Fibroblast of lung (primary cell): ENCODE results near the gene MMP20. TPM values are rescaled to one million over a fixed set of nuclear protein-coding genes. Genes with fewer than 3 reads are reported as not detected.

ENCODE experiments used
- DNase-seq, 2 donors: peaks; one replicate each; pipeline versions ENCODE4 v3.0.0 to v3.0.0-alpha.2; 2010; ENCODE audit warnings: low read depth in 2 of 2
- H2AFZ ChIP-seq: 2 replicates; pipeline ENCODE4 v1.5.1; 2012; ENCODE audit warnings: low read length, control low read depth, inconsistent platforms
- H3K27ac ChIP-seq: 2 replicates; pipeline ENCODE4 v1.5.1; 2011; ENCODE audit warnings: low read length, control low read depth; ENCODE audit not compliant: insufficient read depth
- H3K27me3 ChIP-seq: 2 replicates; pipeline ENCODE4 v1.5.1; 2011; ENCODE audit warnings: mild to moderate bottlenecking, low read length; ENCODE audit not compliant: control insufficient read depth, insufficient read depth
- H3K36me3 ChIP-seq: 2 replicates; pipeline ENCODE4 v1.5.1; 2011; ENCODE audit warnings: low read length; ENCODE audit not compliant: control insufficient read depth, insufficient read depth
- H3K4me1 ChIP-seq: 2 replicates; pipeline ENCODE4 v1.5.1; 2011; ENCODE audit warnings: low read length; ENCODE audit not compliant: control insufficient read depth, insufficient read depth; ENCODE audit errors: extremely low read depth
- H3K4me2 ChIP-seq: 2 replicates; pipeline ENCODE4 v1.5.1; 2011; ENCODE audit warnings: low read length, control low read depth; ENCODE audit not compliant: insufficient read depth; ENCODE audit errors: extremely low read depth
- H3K4me3 ChIP-seq, 4 experiments: fragments of 200-600 bp in 1 of 4; sonication (generic) in 1 of 4; replicated peaks in 1 of 4; 2 replicates each; pipeline ENCODE4 v1.5.1; 2011 to 2016; ENCODE audit warnings: low read length in 4 of 4, low read depth in 3 of 4, mild to moderate bottlenecking in 3 of 4, control low read depth in 2 of 4, inconsistent platforms in 1 of 4, mixed read lengths in 1 of 4; ENCODE audit not compliant: insufficient read depth in 1 of 4; ENCODE audit errors: control extremely low read depth in 1 of 4
- H3K79me2 ChIP-seq: 2 replicates; pipeline ENCODE4 v1.5.1; 2012; ENCODE audit warnings: mild to moderate bottlenecking, low read length, inconsistent platforms; ENCODE audit not compliant: control insufficient read depth, insufficient read depth
- H3K9ac ChIP-seq: 2 replicates; pipeline ENCODE4 v1.5.1; 2011; ENCODE audit warnings: mild to moderate bottlenecking, low read length, control low read depth; ENCODE audit not compliant: insufficient read depth
- H3K9me3 ChIP-seq: 2 replicates; pipeline ENCODE4 v1.5.1; 2012; ENCODE audit warnings: low read depth, low read length; ENCODE audit not compliant: control insufficient read depth, insufficient read depth
- H4K20me1 ChIP-seq: 2 replicates; pipeline ENCODE4 v1.5.1; 2011; ENCODE audit warnings: low read length; ENCODE audit not compliant: control insufficient read depth, insufficient read depth; ENCODE audit errors: extremely low read depth
- EZH2 ChIP-seq: IDR thresholded peaks from 2 replicates; pipeline ENCODE4 v1.5.1; 2012; ENCODE audit warnings: low read length, control low read depth, mild to moderate bottlenecking; ENCODE audit errors: missing control alignments
- polyA minus RNA-seq: library from RNA; depleted of rRNA, polyadenylated mRNA; stranded (reverse); fragments of >200 nt; gene quantifications from 2 replicates; pipeline ENCODE4 v1.2.3, GENCODE V29; 2011; ENCODE audit warnings: low replicate concordance
- polyA plus RNA-seq, 2 donors: library from polyadenylated mRNA; depleted of rRNA in 1 of 2; stranded (reverse) in 1 of 2; unstranded in 1 of 2; fragments of >200 nt; gene quantifications; 2 replicates each; pipeline ENCODE4 v1.2.1, GENCODE V29; 2011 to 2012; ENCODE audit warnings: missing spikeins in 1 of 2
- total RNA-seq: library from RNA; depleted of rRNA; stranded (reverse); fragments of >200 nt; gene quantifications from 2 replicates; pipeline ENCODE4 v1.2.1, GENCODE V29; 2014
- TF ChIP-seq, protein P1 (sequence below), 2 donors: IDR thresholded peaks in 1 of 2; conservative IDR thresholded peaks in 1 of 2; 1 replicate in 1 of 2; 2 replicates in 1 of 2; pipeline ENCODE4 v1.5.1; 2011 to 2012; ENCODE audit warnings: low read length in 2 of 2, control low read depth in 1 of 2, inconsistent platforms in 1 of 2, low read depth in 1 of 2, mild to moderate bottlenecking in 1 of 2

MMP20 gene, protein sequence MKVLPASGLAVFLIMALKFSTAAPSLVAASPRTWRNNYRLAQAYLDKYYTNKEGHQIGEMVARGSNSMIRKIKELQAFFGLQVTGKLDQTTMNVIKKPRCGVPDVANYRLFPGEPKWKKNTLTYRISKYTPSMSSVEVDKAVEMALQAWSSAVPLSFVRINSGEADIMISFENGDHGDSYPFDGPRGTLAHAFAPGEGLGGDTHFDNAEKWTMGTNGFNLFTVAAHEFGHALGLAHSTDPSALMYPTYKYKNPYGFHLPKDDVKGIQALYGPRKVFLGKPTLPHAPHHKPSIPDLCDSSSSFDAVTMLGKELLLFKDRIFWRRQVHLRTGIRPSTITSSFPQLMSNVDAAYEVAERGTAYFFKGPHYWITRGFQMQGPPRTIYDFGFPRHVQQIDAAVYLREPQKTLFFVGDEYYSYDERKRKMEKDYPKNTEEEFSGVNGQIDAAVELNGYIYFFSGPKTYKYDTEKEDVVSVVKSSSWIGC
- total RNA-seq (not detected in 2 replicates), polyA plus RNA-seq (not detected in 2 replicates), polyA minus RNA-seq (not detected in 2 replicates)
- not detected in 2 replicates for polyA plus RNA-seq (2012)

DNA sequence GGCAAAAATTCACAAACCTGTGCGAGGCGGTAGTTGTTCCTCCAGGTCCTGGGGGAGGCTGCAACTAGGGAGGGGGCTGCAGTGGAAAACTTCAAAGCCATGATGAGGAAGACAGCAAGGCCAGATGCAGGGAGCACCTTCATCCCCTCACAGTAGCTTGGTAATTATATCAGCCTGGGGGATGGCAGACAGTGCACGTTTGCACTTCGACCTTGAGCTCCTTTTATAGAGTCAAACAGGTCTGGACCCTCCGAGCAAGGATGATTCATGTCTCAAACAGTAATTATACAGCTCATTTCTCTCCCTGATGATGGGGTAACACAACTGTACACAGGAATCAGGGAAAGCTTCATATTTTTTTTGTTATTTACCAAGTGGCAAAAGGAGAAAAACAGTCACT lies at the start of gene MMP20:
Gene MMP20 (minus strand): TSS at position 156 of the 400 bp plus-strand sequence. CDS start 13 bp downstream, at position 143.
- Histone ChIP-seq H3K4me1 (no peaks in the 10 kb centered on the region), H3K9me3 (no peaks in the 10 kb centered on the region), H3K27me3 (no peaks in the 10 kb centered on the region), H2AFZ (no peak within 1 kb of the TSS), H4K20me1 (no peaks in the 10 kb centered on the region), H3K36me3 (no peaks in the 10 kb centered on the region), H3K27ac (no peak within 1 kb of the TSS), H3K4me3 (no peak within 1 kb of the TSS), H3K9ac (no peak within 1 kb of the TSS), H3K79me2 (no peaks in the 10 kb centered on the region), H3K4me2 (no peak within 1 kb of the TSS)
- no peak for DNase-seq
- no peak for TF ChIP-seq EZH2
- TF ChIP-seq, protein P1, sequence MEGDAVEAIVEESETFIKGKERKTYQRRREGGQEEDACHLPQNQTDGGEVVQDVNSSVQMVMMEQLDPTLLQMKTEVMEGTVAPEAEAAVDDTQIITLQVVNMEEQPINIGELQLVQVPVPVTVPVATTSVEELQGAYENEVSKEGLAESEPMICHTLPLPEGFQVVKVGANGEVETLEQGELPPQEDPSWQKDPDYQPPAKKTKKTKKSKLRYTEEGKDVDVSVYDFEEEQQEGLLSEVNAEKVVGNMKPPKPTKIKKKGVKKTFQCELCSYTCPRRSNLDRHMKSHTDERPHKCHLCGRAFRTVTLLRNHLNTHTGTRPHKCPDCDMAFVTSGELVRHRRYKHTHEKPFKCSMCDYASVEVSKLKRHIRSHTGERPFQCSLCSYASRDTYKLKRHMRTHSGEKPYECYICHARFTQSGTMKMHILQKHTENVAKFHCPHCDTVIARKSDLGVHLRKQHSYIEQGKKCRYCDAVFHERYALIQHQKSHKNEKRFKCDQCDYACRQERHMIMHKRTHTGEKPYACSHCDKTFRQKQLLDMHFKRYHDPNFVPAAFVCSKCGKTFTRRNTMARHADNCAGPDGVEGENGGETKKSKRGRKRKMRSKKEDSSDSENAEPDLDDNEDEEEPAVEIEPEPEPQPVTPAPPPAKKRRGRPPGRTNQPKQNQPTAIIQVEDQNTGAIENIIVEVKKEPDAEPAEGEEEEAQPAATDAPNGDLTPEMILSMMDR (conservative IDR thresholded peaks at IDR 0.05 in 1 of 2, IDR thresholded peaks at IDR 0.05 in 1 of 2; ENCODE audit: low read depth in 1 of 2, low read length in 2 of 2) = no peak

DNA sequence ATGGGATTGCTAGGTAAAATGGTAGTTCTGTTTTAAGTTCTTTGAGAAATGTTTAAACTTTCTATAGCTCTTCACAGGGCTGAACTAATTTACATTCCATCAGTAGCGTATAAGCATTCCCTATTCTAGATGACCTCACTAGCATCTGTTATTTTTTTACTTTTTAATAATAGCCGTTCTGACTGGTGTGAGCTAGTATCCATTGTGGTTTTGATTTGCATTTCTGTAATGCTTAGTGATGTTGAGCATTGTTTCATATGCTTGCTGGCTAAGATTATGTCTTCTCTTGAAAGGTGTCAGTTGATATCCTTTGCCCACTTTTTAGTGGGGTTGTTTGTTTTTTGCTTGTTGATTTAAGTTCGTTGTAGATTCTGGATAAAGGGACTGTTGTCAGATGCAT lies 44.5 kb upstream of the MMP20 start:
- peak in 1 of 2 donors; percentile 55 for DNase-seq
- Histone ChIP-seq H3K27me3 (no peaks in the 10 kb centered on the region), H4K20me1 (no peaks in the 10 kb centered on the region), H3K4me2 (no peak overlapping the region), H2AFZ (no peak overlapping the region), H3K4me3 (no peak overlapping the region), H3K9ac (no peak overlapping the region), H3K9me3 (no peaks in the 10 kb centered on the region), H3K79me2 (no peaks in the 10 kb centered on the region), H3K36me3 (no peaks in the 10 kb centered on the region), H3K27ac (no peak overlapping the region), H3K4me1 (no peaks in the 10 kb centered on the region)
- no peak for TF ChIP-seq EZH2
- TF ChIP-seq, protein P1 (conservative IDR thresholded peaks at IDR 0.05 in 1 of 2, IDR thresholded peaks at IDR 0.05 in 1 of 2; ENCODE audit: low read depth in 1 of 2, low read length in 2 of 2) = no peak

DNA sequence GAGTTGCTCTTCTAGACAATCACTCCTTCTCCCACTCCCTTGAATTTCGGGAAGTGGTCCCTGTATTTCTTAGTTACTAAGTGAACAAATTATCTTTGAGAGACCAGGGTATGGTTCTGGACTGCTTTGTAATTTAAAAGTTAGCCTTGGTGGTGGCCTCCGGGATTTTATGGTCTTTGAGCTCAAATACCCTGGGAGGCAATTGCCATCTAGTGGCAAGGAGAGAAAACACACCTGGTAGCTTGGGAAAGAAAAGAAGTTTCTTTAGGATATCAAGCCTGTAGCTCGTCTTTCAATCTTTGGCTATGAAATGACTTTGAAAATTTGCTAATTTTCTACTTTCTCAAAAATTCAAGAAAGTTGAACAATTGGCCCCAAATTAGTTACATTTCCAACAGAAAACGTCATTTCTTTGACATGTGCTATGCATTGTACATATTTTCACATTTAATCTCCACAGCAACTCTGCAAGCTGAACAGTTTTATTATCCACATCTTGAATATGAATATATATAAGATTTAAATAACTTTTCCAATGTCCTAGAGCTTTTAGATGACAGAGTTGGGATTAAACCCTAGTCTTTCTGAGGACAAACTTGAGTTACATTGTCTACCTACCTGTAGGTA lies 41.3 kb upstream of the MMP20 start:
- no peak overlapping the region for H3K9ac ChIP-seq
- no peak overlapping the region for H3K4me2 ChIP-seq
- DNase-seq = peak; percentile 39 to 70
- no peak overlapping the region for H3K27ac ChIP-seq
- H3K4me3 ChIP-seq = no peak overlapping the region
- H3K36me3 ChIP-seq = no peaks in the 10 kb centered on the region
- no peaks in the 10 kb centered on the region for H3K4me1 ChIP-seq
- H4K20me1 ChIP-seq = no peaks in the 10 kb centered on the region
- no peaks in the 10 kb centered on the region for H3K79me2 ChIP-seq
- no peaks in the 10 kb centered on the region for H3K27me3 ChIP-seq
- no peaks in the 10 kb centered on the region for H3K9me3 ChIP-seq
- no peak for TF ChIP-seq EZH2
- TF ChIP-seq, protein P1 (conservative IDR thresholded peaks at IDR 0.05 in 1 of 2, IDR thresholded peaks at IDR 0.05 in 1 of 2; ENCODE audit: low read depth in 1 of 2, low read length in 2 of 2) = peak; percentile 83 to 89
- no peak overlapping the region for H2AFZ ChIP-seq
